Cardiac muscle cell (in vitro differentiated cells and primary cell): ENCODE results near the gene C11orf68. TPM values are rescaled to one million over a fixed set of nuclear protein-coding genes. Genes with fewer than 3 reads are reported as not detected.

Source experiments
- DNase-seq, 2 donors: peaks; one replicate each; pipeline versions ENCODE4 v3.0.0 to v3.0.0-alpha.2; 2010 to 2017; ENCODE audit warnings: low read depth in 1 of 2, low spot score in 1 of 2
- H3K27ac ChIP-seq: fragments of 200-600 bp; sonication (generic); 2 replicates; pipeline ENCODE4 v1.5.1; 2016
- H3K27me3 ChIP-seq: fragments of 200-600 bp; sonication (generic); 2 replicates; pipeline ENCODE4 v1.6.0; 2016; ENCODE audit warnings: control low read depth
- H3K36me3 ChIP-seq: fragments of 200-600 bp; sonication (generic); 2 replicates; pipeline ENCODE4 v1.5.1; 2016; ENCODE audit warnings: control low read depth
- H3K4me1 ChIP-seq: fragments of 200-600 bp; sonication (generic); 2 replicates; pipeline ENCODE4 v1.8.1; 2017; ENCODE audit warnings: low read depth, mild to moderate bottlenecking, mixed run types
- H3K4me3 ChIP-seq: fragments of 200-600 bp; sonication (generic); 2 replicates; pipeline ENCODE4 v1.5.1; 2016; ENCODE audit warnings: mild to moderate bottlenecking
- H3K9me3 ChIP-seq: fragments of 200-600 bp; sonication (generic); 2 replicates; pipeline ENCODE4 v1.5.1; 2017; ENCODE audit warnings: low read depth, mild to moderate bottlenecking, control low read depth
- polyA plus RNA-seq: library from polyadenylated mRNA; unstranded; fragments of >200 nt; fragmentation: Nextera tagmentation; extraction: Ambion mirVana; gene quantifications from 2 replicates; pipeline ENCODE4 v1.2.1, GENCODE V29; 2016
- total RNA-seq: library from RNA; depleted of rRNA; stranded (reverse); fragments of >200 nt; gene quantifications from 2 replicates; pipeline ENCODE4 v1.2.3, GENCODE V29; 2016
- TF ChIP-seq, protein P1 (sequence below): IDR thresholded peaks from 2 replicates; pipeline ENCODE4 v1.5.1; 2012; ENCODE audit warnings: low read depth, mild to moderate bottlenecking, low read length

C11orf68 gene
- 34.7 and 39.5 TPM in 2 replicates for total RNA-seq
- polyA plus RNA-seq, result 73.1 and 86.5 TPM in 2 replicates

GRCh38 chr11:65918211-65919140 is at the start of gene C11orf68:
TSS of gene C11orf68 (minus strand) at chr11:65919062. CDS start at chr11:65919031, 31 bp downstream.
- peak; percentile 47 to 63 for DNase-seq
- Histone ChIP-seq H3K4me1 (peaks cover 4% of the 10 kb centered on the region), H3K9me3 (no peaks in the 10 kb centered on the region), H3K27me3 (no peaks in the 10 kb centered on the region), H3K36me3 (peaks cover 5% of the 10 kb centered on the region), H3K27ac (peak within 1 kb of the TSS; percentile 96), H3K4me3 (peak within 1 kb of the TSS; percentile 73)
- TF ChIP-seq, protein P1, sequence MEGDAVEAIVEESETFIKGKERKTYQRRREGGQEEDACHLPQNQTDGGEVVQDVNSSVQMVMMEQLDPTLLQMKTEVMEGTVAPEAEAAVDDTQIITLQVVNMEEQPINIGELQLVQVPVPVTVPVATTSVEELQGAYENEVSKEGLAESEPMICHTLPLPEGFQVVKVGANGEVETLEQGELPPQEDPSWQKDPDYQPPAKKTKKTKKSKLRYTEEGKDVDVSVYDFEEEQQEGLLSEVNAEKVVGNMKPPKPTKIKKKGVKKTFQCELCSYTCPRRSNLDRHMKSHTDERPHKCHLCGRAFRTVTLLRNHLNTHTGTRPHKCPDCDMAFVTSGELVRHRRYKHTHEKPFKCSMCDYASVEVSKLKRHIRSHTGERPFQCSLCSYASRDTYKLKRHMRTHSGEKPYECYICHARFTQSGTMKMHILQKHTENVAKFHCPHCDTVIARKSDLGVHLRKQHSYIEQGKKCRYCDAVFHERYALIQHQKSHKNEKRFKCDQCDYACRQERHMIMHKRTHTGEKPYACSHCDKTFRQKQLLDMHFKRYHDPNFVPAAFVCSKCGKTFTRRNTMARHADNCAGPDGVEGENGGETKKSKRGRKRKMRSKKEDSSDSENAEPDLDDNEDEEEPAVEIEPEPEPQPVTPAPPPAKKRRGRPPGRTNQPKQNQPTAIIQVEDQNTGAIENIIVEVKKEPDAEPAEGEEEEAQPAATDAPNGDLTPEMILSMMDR, result no peak

DNA sequence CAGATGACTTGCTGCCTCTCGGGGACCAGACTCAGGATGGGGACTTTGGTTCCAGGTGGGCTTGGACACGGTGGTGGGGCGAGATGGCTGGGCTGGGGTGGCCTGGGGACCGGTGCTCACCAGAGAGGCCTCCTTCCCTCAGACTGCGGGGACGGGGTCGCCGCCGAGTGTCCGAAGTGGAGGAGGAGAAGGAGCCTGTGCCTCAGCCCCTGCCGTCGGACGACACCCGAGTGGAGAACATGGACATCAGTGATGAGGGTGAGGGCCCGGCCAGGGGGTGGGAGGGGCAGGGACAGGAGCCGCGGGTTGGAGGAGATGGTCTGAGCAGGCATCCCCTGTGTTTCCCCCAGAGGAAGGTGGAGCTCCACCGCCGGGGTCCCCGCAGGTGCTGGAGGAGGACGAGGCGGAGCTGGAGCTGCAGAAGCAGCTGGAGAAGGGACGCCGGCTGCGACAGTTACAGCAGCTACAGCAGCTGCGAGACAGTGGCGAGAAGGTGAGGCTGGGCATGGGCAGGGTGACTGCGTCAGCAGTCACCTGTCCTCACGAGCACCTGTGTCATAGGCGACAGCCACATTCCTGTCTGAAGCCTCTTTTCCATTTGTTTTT is 48.6 kb upstream of the C11orf68 start:
- peaks cover 5% of the 10 kb centered on the region for H3K4me1 ChIP-seq
- H3K36me3 ChIP-seq, result peaks cover 31% of the 10 kb centered on the region
- TF ChIP-seq, protein P1, result no peak
- no peak overlapping the region for H3K27ac ChIP-seq
- DNase-seq, result no peak
- H3K9me3 ChIP-seq, result no peaks in the 10 kb centered on the region
- no peak overlapping the region for H3K4me3 ChIP-seq
- no peaks in the 10 kb centered on the region for H3K27me3 ChIP-seq

DNA sequence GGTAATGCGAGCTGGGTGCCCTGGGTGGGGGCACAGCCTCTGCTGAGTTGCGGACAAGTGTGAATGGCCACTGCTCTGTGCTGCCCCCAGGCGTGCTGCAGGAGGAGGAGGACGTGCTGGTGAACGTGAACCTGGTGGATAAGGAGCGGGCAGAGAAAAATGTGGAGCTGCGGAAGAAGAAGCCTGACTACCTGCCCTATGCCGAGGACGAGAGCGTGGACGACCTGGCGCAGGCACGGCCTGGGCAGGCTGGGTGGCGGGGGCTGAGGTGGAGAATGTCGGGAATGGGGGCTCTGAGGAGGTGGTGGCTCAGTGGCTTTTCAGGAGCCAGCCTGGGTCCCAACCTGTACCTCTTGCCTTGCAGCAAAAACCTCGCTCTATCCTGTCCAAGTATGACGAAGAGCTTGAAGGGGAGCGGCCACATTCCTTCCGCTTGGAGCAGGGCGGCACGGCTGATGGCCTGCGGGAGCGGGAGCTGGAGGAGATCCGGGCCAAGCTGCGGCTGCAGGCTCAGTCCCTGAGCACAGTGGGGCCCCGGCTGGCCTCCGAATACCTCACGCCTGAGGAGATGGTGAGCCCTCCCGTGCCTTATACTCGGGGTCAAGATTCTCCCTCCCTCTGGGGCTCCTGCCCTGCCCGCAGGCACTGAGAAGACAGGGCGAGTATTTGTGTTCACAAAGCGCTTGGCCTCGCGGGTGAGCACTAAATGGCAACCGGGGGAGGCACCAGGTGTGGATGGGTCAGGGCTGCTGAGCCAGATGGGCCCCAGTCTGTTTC is 47.3 kb upstream of the C11orf68 start:
- Histone ChIP-seq H3K36me3 (peaks cover 31% of the 10 kb centered on the region), H3K9me3 (no peaks in the 10 kb centered on the region), H3K4me3 (no peak overlapping the region)

DNA sequence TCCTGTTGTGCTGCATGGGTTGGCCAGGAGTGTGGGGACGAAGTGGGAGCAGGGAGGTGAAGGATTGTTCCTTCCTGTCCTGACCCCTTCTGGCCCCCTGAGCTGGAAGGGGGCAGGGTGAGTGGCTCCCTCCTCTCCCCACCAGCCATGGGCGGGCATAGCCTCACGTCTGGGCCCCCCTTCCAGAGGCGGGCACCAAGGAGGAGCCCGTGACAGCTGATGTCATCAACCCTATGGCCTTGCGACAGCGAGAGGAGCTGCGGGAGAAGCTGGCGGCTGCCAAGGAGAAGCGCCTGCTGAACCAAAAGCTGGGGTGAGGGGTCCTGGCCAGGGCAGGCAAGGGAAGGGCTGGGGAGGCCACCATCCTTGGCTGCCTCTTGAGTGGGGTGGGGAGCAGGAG is 46.0 kb upstream of the C11orf68 start:
- peaks cover 28% of the 10 kb centered on the region for H3K36me3 ChIP-seq
- no peak for DNase-seq
- no peaks in the 10 kb centered on the region for H3K27me3 ChIP-seq
- no peak overlapping the region for H3K4me3 ChIP-seq
- no peaks in the 10 kb centered on the region for H3K9me3 ChIP-seq
- H3K27ac ChIP-seq, result no peak overlapping the region
- TF ChIP-seq, protein P1, result no peak
- H3K4me1 ChIP-seq, result peaks cover 5% of the 10 kb centered on the region

More for the DNA sequence above, 47.3 kb upstream of the C11orf68 start:
- DNase-seq, result no peak
- TF ChIP-seq, protein P1, result no peak
- H3K27me3 ChIP-seq, result no peaks in the 10 kb centered on the region
- H3K4me1 ChIP-seq, result peaks cover 5% of the 10 kb centered on the region
- no peak overlapping the region for H3K27ac ChIP-seq

GRCh38 chr11:65962141-65962564 is 43.3 kb upstream of the C11orf68 start:
- no peaks in the 10 kb centered on the region for H3K9me3 ChIP-seq
- DNase-seq, result no peak
- TF ChIP-seq, protein P1, result no peak
- peak overlapping the region; percentile 94 for H3K4me3 ChIP-seq
- no peaks in the 10 kb centered on the region for H3K27me3 ChIP-seq
- peaks cover 5% of the 10 kb centered on the region for H3K4me1 ChIP-seq
- peaks cover 19% of the 10 kb centered on the region for H3K36me3 ChIP-seq
- peak overlapping the region; percentile 90 for H3K27ac ChIP-seq
